Measurements from ENCODE around the gene CCDC106.

Gene CCDC106

GRCh38 chr19:55647732-55648584 is at the start of gene CCDC106:
TSS of gene CCDC106 (plus strand) at chr19:55648212. CDS start at chr19:55649047, 835 bp downstream.
- Histone ChIP-seq H3K27ac (peak within 1 kb of the TSS; percentile 78 to 80), H3K36me3 (peaks cover 0 to 27% (median 10%) of the 10 kb centered on the region in 3 donors), H3K9me3 (no peaks in the 10 kb centered on the region), H3K4me3 (peak within 1 kb of the TSS; percentile 71 to 79), H3K27me3 (no peaks in the 10 kb centered on the region), H3K4me1 (peaks cover 0 to 54% (median 35%) of the 10 kb centered on the region in 4 donors)
- DNase-seq = peak in 1 of 2 donors; percentile 60
- no peak for TF ChIP-seq CTCF (IDR thresholded peaks at IDR 0.05)
- intact Hi-C loops (cut with DNase I; ENCODE audit: low total_unique reads) = no loop called here

- Histone ChIP-seq H3K27ac (peak overlapping the region; percentile 93 to 95), H3K27me3 (no peaks in the 10 kb centered on the region), H3K4me3 (peak overlapping the region; percentile 74 to 75), H3K4me1 (peaks cover 3 to 23% (median 9%) of the 10 kb centered on the region in 4 donors), H3K9me3 (no peaks in the 10 kb centered on the region), H3K36me3 (peaks cover 0 to 48% (median 22%) of the 10 kb centered on the region in 3 donors)
- TF ChIP-seq CTCF (IDR thresholded peaks at IDR 0.05) = peak in 1 of 2 experiments; percentile 6
- peak; percentile 93 to 96 for DNase-seq
- intact Hi-C loops (cut with DNase I; ENCODE audit: low total_unique reads) = loop anchor here (5.0 kb wide), 1 partner anchor 33 kb away; no protein-coding TSS in a partner anchor
Measured at GRCh38 chr19:55598719-55599467, 49.1 kb upstream of the CCDC106 start.

- TF ChIP-seq CTCF (IDR thresholded peaks at IDR 0.05) = no peak
- H3K36me3 ChIP-seq = peaks cover 0 to 45% (median 22%) of the 10 kb centered on the region in 3 donors
- intact Hi-C loops (cut with DNase I; ENCODE audit: low total_unique reads) = loop anchor here (5.0 kb wide), 1 partner anchor 33 kb away; no protein-coding TSS in a partner anchor
- peak; percentile 99 to 100 for DNase-seq
- H3K27me3 ChIP-seq = no peaks in the 10 kb centered on the region
- H3K4me1 ChIP-seq = peaks cover 3 to 28% (median 12%) of the 10 kb centered on the region in 4 donors
- H3K9me3 ChIP-seq = no peaks in the 10 kb centered on the region
- H3K4me3 ChIP-seq = peak within 1 kb of the TSS; percentile 74 to 75
- H3K27ac ChIP-seq = peak within 1 kb of the TSS; percentile 93 to 95
Measured at GRCh38 chr19:55599468-55599841, 48.6 kb upstream of the CCDC106 start, which contains the start of gene FIZ1. TSS of gene FIZ1 (minus strand) at chr19:55599517. CDS start at chr19:55597865, 1,652 bp downstream.

GRCh38 chr19:55599842-55600661 is 48.0 kb upstream of the CCDC106 start, which contains the start of gene ZNF524:
TSS of gene ZNF524 (plus strand) at chr19:55600288. CDS start at chr19:55602113, 1,825 bp downstream.
- no peak for TF ChIP-seq CTCF (IDR thresholded peaks at IDR 0.05)
- intact Hi-C loops (cut with DNase I; ENCODE audit: low total_unique reads) = loop anchor here (5.0 kb wide), 1 partner anchor 32 kb away; no protein-coding TSS in a partner anchor
- no peaks in the 10 kb centered on the region for H3K9me3 ChIP-seq
- DNase-seq = peak; percentile 88 to 93
- H3K4me3 ChIP-seq = peak within 1 kb of the TSS; percentile 74 to 75
- H3K36me3 ChIP-seq = peaks cover 0 to 41% (median 20%) of the 10 kb centered on the region in 3 donors
- H3K4me1 ChIP-seq = peaks cover 3 to 32% (median 17%) of the 10 kb centered on the region in 4 donors
- H3K27ac ChIP-seq = peak within 1 kb of the TSS; percentile 93 to 95
- no peaks in the 10 kb centered on the region for H3K27me3 ChIP-seq
